ENCODE data around the gene LRRC74B.
"Not testable (repeated sequence)": the region's sequence is repeated elsewhere in the genome, so short reads cannot be mapped to it uniquely, and the experiment has no call there.

Gene LRRC74B

GRCh38 chr22:21054714-21055563 is 9.2 kb downstream of the LRRC74B start:
- no peak for DNase-seq (ENCODE audit: low spot score)

- no peak for DNase-seq (ENCODE audit: low spot score)
Measured at GRCh38 chr22:21055564-21055834, 9.8 kb downstream of the LRRC74B start.

GRCh38 chr22:21055880-21056319 is 10.2 kb downstream of the LRRC74B start:
- no peak for DNase-seq (ENCODE audit: low spot score)

GRCh38 chr22:21060363-21060762 is 14.6 kb downstream of the LRRC74B start:
- DNase-seq (ENCODE audit: low spot score), result not testable (repeated sequence)

GRCh38 chr22:21061660-21062321 is 16.0 kb downstream of the LRRC74B start:
- not testable (repeated sequence) for DNase-seq (ENCODE audit: low spot score)

- not testable (repeated sequence) for DNase-seq (ENCODE audit: low spot score)
Measured at GRCh38 chr22:21064425-21064824, 18.7 kb downstream of the LRRC74B start.

- DNase-seq (ENCODE audit: low spot score), result no peak
Measured at GRCh38 chr22:21064917-21065864, 19.4 kb downstream of the LRRC74B start.

- no peak for DNase-seq (ENCODE audit: low spot score)
Measured at GRCh38 chr22:21067075-21067900, 21.5 kb downstream of the LRRC74B start.

- no peak for DNase-seq (ENCODE audit: low spot score)
Measured at GRCh38 chr22:21067901-21068680, 22.3 kb downstream of the LRRC74B start.

GRCh38 chr22:21068681-21069276 is 23.0 kb downstream of the LRRC74B start:
- DNase-seq (ENCODE audit: low spot score), result no peak

GRCh38 chr22:21069375-21069774 is 23.6 kb downstream of the LRRC74B start:
- no peak for DNase-seq (ENCODE audit: low spot score)

- DNase-seq (ENCODE audit: low spot score), result no peak
Measured at GRCh38 chr22:21070690-21071615, 25.2 kb downstream of the LRRC74B start.

- not testable (repeated sequence) for DNase-seq (ENCODE audit: low spot score)
Measured at GRCh38 chr22:21071796-21072195, 26.1 kb downstream of the LRRC74B start.

GRCh38 chr22:21073023-21073422 is 27.3 kb downstream of the LRRC74B start:
- DNase-seq (ENCODE audit: low spot score), result no peak

GRCh38 chr22:21073482-21073881 is 27.7 kb downstream of the LRRC74B start:
- DNase-seq (ENCODE audit: low spot score), result no peak

GRCh38 chr22:21074102-21074715 is 28.5 kb downstream of the LRRC74B start:
- no peak for DNase-seq (ENCODE audit: low spot score)

- DNase-seq (ENCODE audit: low spot score), result no peak
Measured at GRCh38 chr22:21075516-21076138, 29.9 kb downstream of the LRRC74B start.

- no peak for DNase-seq (ENCODE audit: low spot score)
Measured at GRCh38 chr22:21076912-21077625, 31.3 kb downstream of the LRRC74B start.

All from hematopoietic multipotent progenitor cell treated with erythropoietin and hydrocortisone succinate and interleukin-3 and kit ligand, for 17 days (in vitro differentiated cells).